ENCODE results near the gene MATN3. TPM values are rescaled to one million over a fixed set of nuclear protein-coding genes. Genes with fewer than 3 reads are reported as not detected.
A peak's percentile ranks its signal among the peaks of the same experiment; 100 is the strongest.

The MATN3 gene
- total and polyA plus RNA-seq, 2 donors from 2014 or later, result 2.3 to 5.0 TPM

- Histone ChIP-seq H3K27me3 (ENCODE audit: control insufficient read depth, insufficient read depth, low read length) (no peaks in the 10 kb centered on the region), H3K4me1 (ENCODE audit: control insufficient read depth in 2 of 3, insufficient read depth in 2 of 3, low read depth in 1 of 3, low read length in 3 of 3) (peaks cover 0 to 5% (median 4%) of the 10 kb centered on the region in 3 donors), H3K9me3 (ENCODE audit: control insufficient read depth in 2 of 3, insufficient read depth in 1 of 3, low read length in 3 of 3) (no peaks in the 10 kb centered on the region), H3K9ac (ENCODE audit: low read length in 3 of 3) (peak overlapping the region in 2 of 3 donors; percentile 95), H3K36me3 (ENCODE audit: control insufficient read depth in 2 of 3, insufficient read depth in 3 of 3, low read length in 3 of 3) (no peaks in the 10 kb centered on the region), H3K4me3 (ENCODE audit: low read length in 3 of 3) (peak overlapping the region; percentile 93 to 100 (median 97)), H3K27ac (ENCODE audit: low read depth in 2 of 2, low read length in 2 of 2) (peak overlapping the region; percentile 99 to 100)
- peak in 4 of 5 donors; percentile 59 to 89 (median 76) for DNase-seq
- TF ChIP-seq CTCF (IDR thresholded peaks at IDR 0.05; ENCODE audit: borderline replicate concordance, extremely low read depth, insufficient read depth), result no peak
- intact Hi-C loops (cut with DNase I), result no loop called here
- FAIRE-seq, result no peak
Observed at GRCh38 chr2:20052861-20053281, 40.4 kb upstream of the MATN3 start.

GRCh38 chr2:20052229-20052851 lies 39.9 kb upstream of the MATN3 start:
- Histone ChIP-seq H3K9ac (ENCODE audit: low read length in 3 of 3) (peak overlapping the region; percentile 95 to 98 (median 95)), H3K9me3 (ENCODE audit: control insufficient read depth in 2 of 3, insufficient read depth in 1 of 3, low read length in 3 of 3) (no peaks in the 10 kb centered on the region), H3K27ac (ENCODE audit: low read depth in 2 of 2, low read length in 2 of 2) (peak overlapping the region; percentile 99 to 100), H3K4me3 (ENCODE audit: low read length in 3 of 3) (peak overlapping the region; percentile 93 to 100 (median 97)), H3K27me3 (ENCODE audit: control insufficient read depth, insufficient read depth, low read length) (no peaks in the 10 kb centered on the region), H3K4me1 (ENCODE audit: control insufficient read depth in 2 of 3, insufficient read depth in 2 of 3, low read depth in 1 of 3, low read length in 3 of 3) (peaks cover 0 to 7% (median 4%) of the 10 kb centered on the region in 3 donors), H3K36me3 (ENCODE audit: control insufficient read depth in 2 of 3, insufficient read depth in 3 of 3, low read length in 3 of 3) (no peaks in the 10 kb centered on the region)
- TF ChIP-seq CTCF (IDR thresholded peaks at IDR 0.05; ENCODE audit: borderline replicate concordance, extremely low read depth, insufficient read depth), result no peak
- intact Hi-C loops (cut with DNase I), result no loop called here
- DNase-seq, result peak in 3 of 5 donors; percentile 50 to 80 (median 78)
- FAIRE-seq, result no peak

GRCh38 chr2:20051532-20052228 lies 39.2 kb upstream of the MATN3 start, which contains the start of gene LAPTM4A:
Gene LAPTM4A, minus strand, starts transcription at chr2:20051628. Its CDS starts 108 bp downstream, at chr2:20051520.
- FAIRE-seq (peak; percentile 61), DNase-seq (peak; percentile 99 to 100 (median 99))
- H3K9me3 ChIP-seq (ENCODE audit: control insufficient read depth in 2 of 3, insufficient read depth in 1 of 3, low read length in 3 of 3), result no peaks in the 10 kb centered on the region
- intact Hi-C loops (cut with DNase I), result no loop called here
- peak within 1 kb of the TSS; percentile 95 to 98 (median 95) for H3K9ac ChIP-seq (ENCODE audit: low read length in 3 of 3)
- no peaks in the 10 kb centered on the region for H3K36me3 ChIP-seq (ENCODE audit: control insufficient read depth in 2 of 3, insufficient read depth in 3 of 3, low read length in 3 of 3)
- peak within 1 kb of the TSS; percentile 99 to 100 for H3K27ac ChIP-seq (ENCODE audit: low read depth in 2 of 2, low read length in 2 of 2)
- TF ChIP-seq CTCF (IDR thresholded peaks at IDR 0.05; ENCODE audit: borderline replicate concordance, extremely low read depth, insufficient read depth), result no peak
- peaks cover 0 to 7% (median 4%) of the 10 kb centered on the region in 3 donors for H3K4me1 ChIP-seq (ENCODE audit: control insufficient read depth in 2 of 3, insufficient read depth in 2 of 3, low read depth in 1 of 3, low read length in 3 of 3)
- H3K4me3 ChIP-seq (ENCODE audit: low read length in 3 of 3), result peak within 1 kb of the TSS; percentile 93 to 100 (median 97)
- no peaks in the 10 kb centered on the region for H3K27me3 ChIP-seq (ENCODE audit: control insufficient read depth, insufficient read depth, low read length)

Measured in kidney (tissue), 14 donors.